ENCODE results near the gene SNRK.

DNA sequence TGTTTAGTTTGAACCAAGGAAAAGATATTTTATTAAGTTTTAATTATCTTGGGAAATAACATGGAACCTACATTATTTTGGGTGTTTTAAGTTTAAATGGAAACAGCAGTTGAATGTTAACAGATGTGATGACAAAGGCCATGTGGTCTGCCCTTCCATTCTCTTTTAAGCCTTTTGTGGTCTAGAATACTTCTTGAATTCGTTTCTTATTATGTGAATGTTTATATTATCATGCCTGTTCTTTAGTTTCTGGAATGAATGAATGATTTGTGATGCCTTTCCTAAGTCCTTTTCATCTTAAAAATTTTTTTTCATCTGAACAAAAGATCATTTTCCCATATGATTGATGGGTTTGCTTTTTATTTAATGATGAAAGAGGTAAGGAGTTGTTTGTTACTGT, 44.6 kb downstream of the SNRK start:
- TF ChIP-seq POLR2AphosphoS5 (IDR thresholded peaks at IDR 0.05; ENCODE audit: low read depth, low read length) (no peak), POLR2A (IDR thresholded peaks at IDR 0.05; ENCODE audit: low read depth, low read length) (no peak)

Data from GM12892 (cell line).